ENCODE data around the gene VIM.
A peak's percentile ranks its signal among the peaks of the same experiment; 100 is the strongest.

GRCh38 chr10:17216217-17216900 lies 11.7 kb upstream of the VIM start:
- TF ChIP-seq, protein P1, sequence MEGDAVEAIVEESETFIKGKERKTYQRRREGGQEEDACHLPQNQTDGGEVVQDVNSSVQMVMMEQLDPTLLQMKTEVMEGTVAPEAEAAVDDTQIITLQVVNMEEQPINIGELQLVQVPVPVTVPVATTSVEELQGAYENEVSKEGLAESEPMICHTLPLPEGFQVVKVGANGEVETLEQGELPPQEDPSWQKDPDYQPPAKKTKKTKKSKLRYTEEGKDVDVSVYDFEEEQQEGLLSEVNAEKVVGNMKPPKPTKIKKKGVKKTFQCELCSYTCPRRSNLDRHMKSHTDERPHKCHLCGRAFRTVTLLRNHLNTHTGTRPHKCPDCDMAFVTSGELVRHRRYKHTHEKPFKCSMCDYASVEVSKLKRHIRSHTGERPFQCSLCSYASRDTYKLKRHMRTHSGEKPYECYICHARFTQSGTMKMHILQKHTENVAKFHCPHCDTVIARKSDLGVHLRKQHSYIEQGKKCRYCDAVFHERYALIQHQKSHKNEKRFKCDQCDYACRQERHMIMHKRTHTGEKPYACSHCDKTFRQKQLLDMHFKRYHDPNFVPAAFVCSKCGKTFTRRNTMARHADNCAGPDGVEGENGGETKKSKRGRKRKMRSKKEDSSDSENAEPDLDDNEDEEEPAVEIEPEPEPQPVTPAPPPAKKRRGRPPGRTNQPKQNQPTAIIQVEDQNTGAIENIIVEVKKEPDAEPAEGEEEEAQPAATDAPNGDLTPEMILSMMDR (IDR thresholded peaks at IDR 0.05) = no peak
- TF ChIP-seq POLR2A (IDR thresholded peaks at IDR 0.05) (peak in 1 of 2 donors; percentile 31), POLR2AphosphoS5 (IDR thresholded peaks at IDR 0.05) (peak in 2 of 3 donors; percentile 3 to 85), EP300 (IDR thresholded peaks at IDR 0.05) (no peak)

All from suprapubic skin (tissue), 4 donors.